GM19397 (cell line): ENCODE data around the gene MTA1.

Source experiments
- ATAC-seq: cut with Tn5 transposase; IDR thresholded peaks from one replicate; pipeline ENCODE4 v1.9.1; 2021; ENCODE audit warnings: mild to moderate bottlenecking, moderate library complexity; ENCODE audit not compliant: unreplicated experiment

Gene MTA1

DNA sequence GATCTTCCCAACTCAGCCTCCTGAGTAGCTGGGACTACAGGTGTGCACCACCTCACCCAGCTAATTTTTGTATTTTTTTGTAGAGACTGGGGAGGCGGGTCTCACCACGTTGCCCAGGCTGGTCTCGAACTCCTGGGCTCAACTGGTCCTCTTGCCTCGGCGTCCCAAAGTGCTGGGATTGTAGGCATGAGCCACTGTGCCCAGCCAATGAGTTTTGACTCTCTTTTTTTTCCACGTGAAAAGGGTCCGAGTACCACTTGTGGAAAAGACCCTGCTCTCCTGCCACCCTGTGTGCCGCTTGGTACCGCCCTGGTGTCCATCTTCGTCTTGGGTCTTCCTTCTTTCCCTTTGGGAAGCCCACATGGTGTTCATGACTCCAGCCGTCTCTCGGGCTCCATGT lies 89.0 kb downstream of the MTA1 start:
- no peak for ATAC-seq

DNA sequence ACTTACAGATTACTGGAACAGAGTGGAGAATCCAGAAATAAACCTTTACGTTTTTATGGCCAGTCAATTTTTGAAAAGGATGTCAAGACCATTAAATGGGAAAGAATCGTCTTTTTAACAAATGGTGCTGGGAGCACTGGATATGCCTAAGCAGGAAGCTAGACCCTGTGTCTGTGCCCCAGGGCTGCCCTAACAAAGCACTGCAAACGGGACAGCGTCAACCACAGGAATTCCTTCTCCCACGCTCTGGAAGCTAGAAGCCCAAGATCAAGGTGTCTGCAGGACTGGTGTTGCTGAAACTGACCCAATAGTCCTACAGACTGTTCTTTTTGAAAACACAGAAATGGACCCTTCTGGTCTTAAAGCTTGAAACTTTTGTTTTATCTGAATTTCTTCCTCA lies 97.5 kb downstream of the MTA1 start:
- no peak for ATAC-seq

DNA sequence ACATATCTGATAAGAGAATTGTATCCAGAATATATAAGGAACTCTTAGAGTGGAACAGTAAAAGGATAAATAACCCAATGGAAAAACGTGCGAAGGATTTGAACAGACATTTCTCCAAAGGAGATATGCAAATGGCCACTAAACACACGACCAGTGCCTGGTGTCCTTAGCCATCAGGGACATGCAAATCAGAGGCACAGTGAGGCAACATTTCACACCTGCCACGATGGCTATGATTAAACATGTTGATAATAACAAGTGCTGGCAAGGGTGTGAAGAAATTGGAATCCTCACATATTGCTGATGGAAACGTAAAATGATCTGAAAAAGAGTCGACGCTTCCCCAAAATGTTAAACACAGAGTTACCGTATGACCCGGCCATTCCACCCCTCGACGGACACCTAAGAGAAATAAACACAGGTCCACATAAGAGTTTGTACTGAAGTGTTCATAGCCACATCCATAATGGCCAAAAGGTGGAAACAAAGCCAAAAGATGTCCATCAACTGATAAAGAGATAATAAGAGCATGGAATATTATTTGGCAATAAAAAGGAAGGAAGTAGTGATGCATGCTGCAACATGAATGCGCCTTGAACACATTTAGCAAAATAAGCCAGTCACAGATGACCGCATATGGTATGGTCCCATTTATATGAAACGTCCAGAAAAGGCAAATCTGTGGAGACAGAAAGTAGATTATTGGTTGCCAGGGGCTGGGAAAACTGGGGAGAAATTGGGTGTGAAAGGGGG lies 100.5 kb downstream of the MTA1 start:
- ATAC-seq = no peak
